SK-N-SH treated with all-trans-retinoic acid at 6 μM for 48 hours (cell line): ENCODE data around the gene TBC1D2.

ENCODE experiments used
- ATAC-seq: fragments of 200-7000 bp; cut with Tn5 transposase; 3 replicates; pipeline ENCODE4 v1.9.1; 2020; ENCODE audit warnings: mild to moderate bottlenecking, moderate library complexity
- BACH2 ChIP-seq: fragments of 250-450 bp; sonication (Bioruptor Pico); IDR thresholded peaks from 2 replicates; pipeline ENCODE4 v1.9.0; 2021; ENCODE audit warnings: mild to moderate bottlenecking, borderline replicate concordance
- CSDC2 ChIP-seq: fragments of 250-450 bp; sonication (Bioruptor Pico); IDR thresholded peaks from 2 replicates; pipeline ENCODE4 v1.5.0; 2020; ENCODE audit warnings: mild to moderate bottlenecking, moderate library complexity
- ESRRG ChIP-seq: fragments of 250-450 bp; sonication (Bioruptor Pico); IDR thresholded peaks from 2 replicates; pipeline ENCODE4 v1.6.1; 2021; ENCODE audit warnings: mild to moderate bottlenecking
- GLIS3 ChIP-seq: fragments of 250-450 bp; sonication (Bioruptor Pico); IDR thresholded peaks from 2 replicates; pipeline ENCODE4 v1.5.0; 2020; ENCODE audit warnings: mild to moderate bottlenecking, moderate library complexity
- ISL1 ChIP-seq: fragments of 250-450 bp; sonication (Bioruptor Pico); IDR thresholded peaks from 2 replicates; pipeline ENCODE4 v2.1.2; 2022; ENCODE audit warnings: mild to moderate bottlenecking, moderate library complexity
- RARB ChIP-seq: fragments of 250-450 bp; sonication (Bioruptor Pico); IDR thresholded peaks from 2 replicates; pipeline ENCODE4 v1.8.0; 2021; ENCODE audit warnings: mild to moderate bottlenecking, moderate library complexity
- SNAI2 ChIP-seq: fragments of 250-450 bp; sonication (Bioruptor Pico); IDR thresholded peaks from 2 replicates; pipeline ENCODE4 v1.5.0; 2020; ENCODE audit warnings: mild to moderate bottlenecking, moderate library complexity
- TCF4 ChIP-seq: fragments of 250-450 bp; sonication (Bioruptor Pico); IDR thresholded peaks from 2 replicates; pipeline ENCODE4 v1.8.0; 2021; ENCODE audit warnings: mild to moderate bottlenecking, moderate library complexity, borderline replicate concordance
- TOX ChIP-seq: fragments of 250-450 bp; sonication (Bioruptor Pico); IDR thresholded peaks from 2 replicates; pipeline ENCODE4 v1.8.0; 2021; ENCODE audit warnings: mild to moderate bottlenecking, moderate library complexity, borderline replicate concordance
- ZC3H10 ChIP-seq: fragments of 250-450 bp; sonication (Bioruptor Pico); IDR thresholded peaks from 2 replicates; pipeline ENCODE4 v1.5.1; 2021; ENCODE audit warnings: mild to moderate bottlenecking, moderate library complexity
- ZFP30 ChIP-seq: fragments of 450-650 bp; formaldehyde crosslinking; IDR thresholded peaks from 2 replicates; pipeline ENCODE4 v1.5.0; 2022; ENCODE audit warnings: mild to moderate bottlenecking, moderate library complexity
- ZNF70 ChIP-seq: fragments of 450-650 bp; formaldehyde crosslinking; IDR thresholded peaks from 2 replicates; pipeline ENCODE4 v1.5.0; 2020; ENCODE audit warnings: mild to moderate bottlenecking, moderate library complexity
- ZNF8 ChIP-seq: fragments of 450-650 bp; formaldehyde crosslinking; IDR thresholded peaks from 2 replicates; pipeline ENCODE4 v1.5.0; 2020; ENCODE audit warnings: mild to moderate bottlenecking, moderate library complexity
- TF ChIP-seq, protein P1 (sequence below): fragments of 250-450 bp; sonication (Bioruptor Pico); IDR thresholded peaks from 2 replicates; pipeline ENCODE4 v1.8.0; 2021; ENCODE audit warnings: low read depth, mild to moderate bottlenecking, moderate library complexity, borderline replicate concordance
- TF ChIP-seq, protein P2 (sequence below): fragments of 250-450 bp; sonication (Bioruptor Pico); IDR thresholded peaks from 2 replicates; pipeline ENCODE4 v1.5.1; 2020; ENCODE audit warnings: low read depth, mild to moderate bottlenecking, moderate library complexity
- TF ChIP-seq, protein P3 (sequence below): fragments of 250-450 bp; sonication (Bioruptor Pico); IDR thresholded peaks from 2 replicates; pipeline ENCODE4 v1.8.0; 2020; ENCODE audit warnings: mild to moderate bottlenecking, moderate library complexity, borderline replicate concordance
- TF ChIP-seq, protein P4 (sequence below): fragments of 250-450 bp; sonication (Bioruptor Pico); IDR thresholded peaks from 2 replicates; pipeline ENCODE4 v1.5.0; 2020; ENCODE audit warnings: mild to moderate bottlenecking, moderate library complexity

The TBC1D2 gene

DNA sequence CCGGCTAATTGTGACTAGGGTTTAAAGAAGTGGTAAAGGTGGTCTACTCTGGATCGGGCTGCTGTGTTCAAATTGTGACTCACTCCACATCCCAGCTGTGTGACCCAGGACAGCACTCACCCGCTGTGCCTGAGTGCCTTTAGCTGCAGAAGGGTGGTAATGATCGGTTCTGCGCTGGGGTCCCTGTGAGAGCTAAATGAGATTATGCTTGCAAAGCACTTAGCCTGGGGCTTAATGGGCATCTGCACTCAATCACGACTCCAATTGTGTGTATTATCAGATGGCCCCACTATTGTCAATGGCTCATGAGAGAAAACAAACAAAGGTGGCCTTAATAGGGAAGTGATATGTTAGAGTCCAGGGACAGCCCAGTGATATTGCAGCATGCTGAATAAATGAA is 25.1 kb upstream of the TBC1D2 start (continued):
- TF ChIP-seq ESRRG (CRISPR knock-in tag): peak; percentile 79; the same call in 1 of the 2 replicates
- TF ChIP-seq ZNF8 (CRISPR knock-in tag): peak; percentile 63
- TF ChIP-seq TCF4 (CRISPR knock-in tag): peak; percentile 100
- TF ChIP-seq ISL1 (CRISPR knock-in tag): peak; percentile 96
- TF ChIP-seq TOX: no peak
- no peak for TF ChIP-seq RARB (CRISPR knock-in tag)
- peak; percentile 97; the same call in 1 of the 2 replicates for TF ChIP-seq GLIS3 (CRISPR knock-in tag)

DNA sequence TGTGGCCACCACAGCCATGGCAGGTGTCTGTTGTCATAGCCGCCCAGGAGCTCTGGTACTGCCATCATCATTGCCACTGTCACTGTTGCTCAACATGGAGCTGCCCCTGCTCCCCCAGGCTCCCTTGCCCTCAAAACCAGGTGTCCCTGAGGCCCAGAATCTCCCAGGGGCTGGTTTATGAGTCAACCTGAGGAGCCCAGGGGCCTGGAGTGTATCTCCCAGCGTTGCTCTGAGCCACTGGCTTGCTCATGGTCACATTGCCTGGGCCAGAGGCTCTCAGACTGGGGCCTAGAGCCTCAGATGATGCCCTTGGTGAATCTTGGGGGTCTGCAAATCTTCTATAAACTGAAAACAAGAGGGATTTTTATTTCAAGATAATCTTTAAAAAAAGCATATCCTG is 24.7 kb upstream of the TBC1D2 start:
- no peak; the same call in 2 of the 3 replicates for ATAC-seq
- TF ChIP-seq ESRRG (CRISPR knock-in tag): no peak
- TF ChIP-seq RARB (CRISPR knock-in tag): no peak
- TF ChIP-seq, protein P1, sequence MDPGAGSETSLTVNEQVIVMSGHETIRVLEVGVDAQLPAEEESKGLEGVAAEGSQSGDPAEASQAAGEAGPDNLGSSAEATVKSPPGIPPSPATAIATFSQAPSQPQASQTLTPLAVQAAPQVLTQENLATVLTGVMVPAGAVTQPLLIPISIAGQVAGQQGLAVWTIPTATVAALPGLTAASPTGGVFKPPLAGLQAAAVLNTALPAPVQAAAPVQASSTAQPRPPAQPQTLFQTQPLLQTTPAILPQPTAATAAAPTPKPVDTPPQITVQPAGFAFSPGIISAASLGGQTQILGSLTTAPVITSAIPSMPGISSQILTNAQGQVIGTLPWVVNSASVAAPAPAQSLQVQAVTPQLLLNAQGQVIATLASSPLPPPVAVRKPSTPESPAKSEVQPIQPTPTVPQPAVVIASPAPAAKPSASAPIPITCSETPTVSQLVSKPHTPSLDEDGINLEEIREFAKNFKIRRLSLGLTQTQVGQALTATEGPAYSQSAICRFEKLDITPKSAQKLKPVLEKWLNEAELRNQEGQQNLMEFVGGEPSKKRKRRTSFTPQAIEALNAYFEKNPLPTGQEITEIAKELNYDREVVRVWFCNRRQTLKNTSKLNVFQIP (CRISPR knock-in tag): no peak
- TF ChIP-seq ZFP30 (CRISPR knock-in tag): no peak
- no peak for TF ChIP-seq ISL1 (CRISPR knock-in tag)
- TF ChIP-seq ZNF8 (CRISPR knock-in tag): no peak
- TF ChIP-seq, protein P2, sequence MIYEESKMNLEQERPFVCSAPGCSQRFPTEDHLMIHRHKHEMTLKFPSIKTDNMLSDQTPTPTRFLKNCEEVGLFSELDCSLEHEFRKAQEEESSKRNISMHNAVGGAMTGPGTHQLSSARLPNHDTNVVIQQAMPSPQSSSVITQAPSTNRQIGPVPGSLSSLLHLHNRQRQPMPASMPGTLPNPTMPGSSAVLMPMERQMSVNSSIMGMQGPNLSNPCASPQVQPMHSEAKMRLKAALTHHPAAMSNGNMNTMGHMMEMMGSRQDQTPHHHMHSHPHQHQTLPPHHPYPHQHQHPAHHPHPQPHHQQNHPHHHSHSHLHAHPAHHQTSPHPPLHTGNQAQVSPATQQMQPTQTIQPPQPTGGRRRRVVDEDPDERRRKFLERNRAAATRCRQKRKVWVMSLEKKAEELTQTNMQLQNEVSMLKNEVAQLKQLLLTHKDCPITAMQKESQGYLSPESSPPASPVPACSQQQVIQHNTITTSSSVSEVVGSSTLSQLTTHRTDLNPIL: no peak
- no peak for TF ChIP-seq CSDC2 (CRISPR knock-in tag)
- TF ChIP-seq BACH2 (CRISPR knock-in tag): no peak
- no peak for TF ChIP-seq TOX
- no peak for TF ChIP-seq ZC3H10 (CRISPR knock-in tag)
- no peak for TF ChIP-seq SNAI2 (CRISPR knock-in tag)

DNA sequence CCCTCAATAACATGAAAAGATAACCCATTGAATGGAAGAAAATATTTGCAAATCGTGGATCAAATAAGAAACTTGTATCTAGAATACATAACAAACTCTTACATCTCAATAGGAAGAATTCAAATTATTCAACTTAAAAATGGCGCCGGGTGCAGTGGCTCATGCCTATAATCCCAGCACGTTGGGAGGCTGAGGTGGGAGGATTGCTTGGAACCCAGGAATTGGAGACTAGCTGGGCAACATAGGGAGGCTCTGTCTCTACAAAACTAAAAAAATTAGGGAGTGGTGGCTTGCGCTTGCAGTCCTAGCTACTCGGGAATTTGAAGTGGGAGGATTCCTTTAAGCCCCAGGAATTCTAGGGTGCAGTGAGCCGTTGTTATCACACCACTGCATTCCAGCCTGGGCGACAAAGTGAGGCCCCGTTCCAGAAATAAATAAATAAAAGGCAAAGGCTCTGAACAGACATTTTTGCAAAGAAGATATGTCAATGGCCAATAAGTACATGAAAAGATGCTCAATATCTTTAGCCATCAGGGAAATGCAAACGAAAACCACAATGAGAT is 21.5 kb upstream of the TBC1D2 start:
- TF ChIP-seq, protein P3, sequence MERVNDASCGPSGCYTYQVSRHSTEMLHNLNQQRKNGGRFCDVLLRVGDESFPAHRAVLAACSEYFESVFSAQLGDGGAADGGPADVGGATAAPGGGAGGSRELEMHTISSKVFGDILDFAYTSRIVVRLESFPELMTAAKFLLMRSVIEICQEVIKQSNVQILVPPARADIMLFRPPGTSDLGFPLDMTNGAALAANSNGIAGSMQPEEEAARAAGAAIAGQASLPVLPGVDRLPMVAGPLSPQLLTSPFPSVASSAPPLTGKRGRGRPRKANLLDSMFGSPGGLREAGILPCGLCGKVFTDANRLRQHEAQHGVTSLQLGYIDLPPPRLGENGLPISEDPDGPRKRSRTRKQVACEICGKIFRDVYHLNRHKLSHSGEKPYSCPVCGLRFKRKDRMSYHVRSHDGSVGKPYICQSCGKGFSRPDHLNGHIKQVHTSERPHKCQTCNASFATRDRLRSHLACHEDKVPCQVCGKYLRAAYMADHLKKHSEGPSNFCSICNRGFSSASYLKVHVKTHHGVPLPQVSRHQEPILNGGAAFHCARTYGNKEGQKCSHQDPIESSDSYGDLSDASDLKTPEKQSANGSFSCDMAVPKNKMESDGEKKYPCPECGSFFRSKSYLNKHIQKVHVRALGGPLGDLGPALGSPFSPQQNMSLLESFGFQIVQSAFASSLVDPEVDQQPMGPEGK: no peak
- no peak for TF ChIP-seq ZNF70
- no peak for ATAC-seq

DNA sequence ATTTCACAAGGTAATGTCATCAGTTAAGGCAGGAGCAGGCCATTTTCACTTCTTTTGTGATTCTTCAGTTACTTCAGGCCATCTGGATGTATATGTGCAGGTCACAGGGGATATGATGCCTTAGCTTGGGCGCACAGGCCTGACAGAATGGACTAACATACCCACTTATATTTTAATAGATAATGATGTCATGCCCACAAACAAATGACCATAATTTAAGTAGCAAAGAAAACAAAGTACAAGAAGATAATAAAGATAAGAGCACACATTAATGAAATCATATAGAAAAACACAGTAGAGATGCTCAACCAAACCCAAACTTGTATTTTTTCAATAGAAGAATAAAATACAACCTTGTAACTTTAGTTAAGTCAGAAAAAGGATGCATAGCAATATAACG is 19.7 kb upstream of the TBC1D2 start:
- ATAC-seq: no peak
- no peak for TF ChIP-seq TOX
- no peak for TF ChIP-seq ZC3H10 (CRISPR knock-in tag)
- TF ChIP-seq GLIS3 (CRISPR knock-in tag): no peak
- TF ChIP-seq, protein P4, sequence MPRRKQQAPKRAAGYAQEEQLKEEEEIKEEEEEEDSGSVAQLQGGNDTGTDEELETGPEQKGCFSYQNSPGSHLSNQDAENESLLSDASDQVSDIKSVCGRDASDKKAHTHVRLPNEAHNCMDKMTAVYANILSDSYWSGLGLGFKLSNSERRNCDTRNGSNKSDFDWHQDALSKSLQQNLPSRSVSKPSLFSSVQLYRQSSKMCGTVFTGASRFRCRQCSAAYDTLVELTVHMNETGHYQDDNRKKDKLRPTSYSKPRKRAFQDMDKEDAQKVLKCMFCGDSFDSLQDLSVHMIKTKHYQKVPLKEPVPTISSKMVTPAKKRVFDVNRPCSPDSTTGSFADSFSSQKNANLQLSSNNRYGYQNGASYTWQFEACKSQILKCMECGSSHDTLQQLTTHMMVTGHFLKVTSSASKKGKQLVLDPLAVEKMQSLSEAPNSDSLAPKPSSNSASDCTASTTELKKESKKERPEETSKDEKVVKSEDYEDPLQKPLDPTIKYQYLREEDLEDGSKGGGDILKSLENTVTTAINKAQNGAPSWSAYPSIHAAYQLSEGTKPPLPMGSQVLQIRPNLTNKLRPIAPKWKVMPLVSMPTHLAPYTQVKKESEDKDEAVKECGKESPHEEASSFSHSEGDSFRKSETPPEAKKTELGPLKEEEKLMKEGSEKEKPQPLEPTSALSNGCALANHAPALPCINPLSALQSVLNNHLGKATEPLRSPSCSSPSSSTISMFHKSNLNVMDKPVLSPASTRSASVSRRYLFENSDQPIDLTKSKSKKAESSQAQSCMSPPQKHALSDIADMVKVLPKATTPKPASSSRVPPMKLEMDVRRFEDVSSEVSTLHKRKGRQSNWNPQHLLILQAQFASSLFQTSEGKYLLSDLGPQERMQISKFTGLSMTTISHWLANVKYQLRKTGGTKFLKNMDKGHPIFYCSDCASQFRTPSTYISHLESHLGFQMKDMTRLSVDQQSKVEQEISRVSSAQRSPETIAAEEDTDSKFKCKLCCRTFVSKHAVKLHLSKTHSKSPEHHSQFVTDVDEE: no peak
- no peak for TF ChIP-seq SNAI2 (CRISPR knock-in tag)
- TF ChIP-seq, protein P3: no peak
- TF ChIP-seq TCF4 (CRISPR knock-in tag): no peak
